GM23338 (cell line): ENCODE measurements around the gene MAPK8IP2.
"Not testable (repeated sequence)": the region's sequence is repeated elsewhere in the genome, so short reads cannot be mapped to it uniquely, and the experiment has no call there.

ENCODE experiments used
- CREB1 ChIP-seq: fragments of 250-450 bp; sonication (Bioruptor Pico); IDR thresholded peaks from 2 replicates; pipeline ENCODE4 v1.5.0; 2020; ENCODE audit warnings: low read depth, mild to moderate bottlenecking, moderate library complexity
- CTCF ChIP-seq, 2 experiments: fragments of 200-600 bp in 1 of 2; sonication (generic) in 1 of 2; conservative IDR thresholded peaks; 2 replicates each; pipeline versions ENCODE4 v1.5.1 to v1.6.1; 2016 to 2017; ENCODE audit warnings: antibody characterized with exemption in 2 of 2, low read depth in 2 of 2, mild to moderate bottlenecking in 2 of 2, moderate library complexity in 1 of 2
- EZH2 ChIP-seq: fragments of 200-600 bp; sonication (generic); IDR thresholded peaks from one replicate; pipeline ENCODE4 v1.8.0; 2017; ENCODE audit warnings: antibody characterized with exemption, mild to moderate bottlenecking, low read depth; ENCODE audit not compliant: unreplicated experiment
- EZH2phosphoT487 ChIP-seq: fragments of 200-600 bp; sonication (generic); IDR thresholded peaks from one replicate; pipeline ENCODE4 v1.8.1; 2018; ENCODE audit warnings: antibody characterized with exemption; ENCODE audit not compliant: unreplicated experiment
- JUNB ChIP-seq: IDR thresholded peaks from one replicate; pipeline ENCODE4 v1.6.1; 2016; ENCODE audit warnings: antibody characterized with exemption; ENCODE audit not compliant: unreplicated experiment
- NANOG ChIP-seq: IDR thresholded peaks from 2 replicates; pipeline ENCODE4 v1.6.1; 2016; ENCODE audit warnings: antibody characterized with exemption, borderline replicate concordance
- POLR2AphosphoS5 ChIP-seq: IDR thresholded peaks from 2 replicates; pipeline ENCODE4 v1.6.1; 2016; ENCODE audit warnings: antibody characterized with exemption, low read depth
- STAT1 ChIP-seq: IDR thresholded peaks from one replicate; pipeline ENCODE4 v1.6.1; 2016; ENCODE audit warnings: antibody characterized with exemption; ENCODE audit not compliant: unreplicated experiment
- ZNF114 ChIP-seq: fragments of 250-450 bp; sonication (Bioruptor Pico); IDR thresholded peaks from 2 replicates; pipeline ENCODE4 v1.5.0; 2020; ENCODE audit warnings: mild to moderate bottlenecking, moderate library complexity
- ZNF462 ChIP-seq: fragments of 250-450 bp; sonication (Bioruptor Pico); IDR thresholded peaks from 2 replicates; pipeline ENCODE4 v1.5.0; 2020; ENCODE audit warnings: mild to moderate bottlenecking, moderate library complexity
- TF ChIP-seq, protein P1 (sequence below): IDR thresholded peaks from one replicate; pipeline ENCODE4 v1.6.1; 2018; ENCODE audit warnings: antibody characterized with exemption; ENCODE audit not compliant: unreplicated experiment
- TF ChIP-seq, protein P2 (sequence below): IDR thresholded peaks from 2 replicates; pipeline ENCODE4 v1.6.1; 2016; ENCODE audit warnings: antibody characterized with exemption

DNA sequence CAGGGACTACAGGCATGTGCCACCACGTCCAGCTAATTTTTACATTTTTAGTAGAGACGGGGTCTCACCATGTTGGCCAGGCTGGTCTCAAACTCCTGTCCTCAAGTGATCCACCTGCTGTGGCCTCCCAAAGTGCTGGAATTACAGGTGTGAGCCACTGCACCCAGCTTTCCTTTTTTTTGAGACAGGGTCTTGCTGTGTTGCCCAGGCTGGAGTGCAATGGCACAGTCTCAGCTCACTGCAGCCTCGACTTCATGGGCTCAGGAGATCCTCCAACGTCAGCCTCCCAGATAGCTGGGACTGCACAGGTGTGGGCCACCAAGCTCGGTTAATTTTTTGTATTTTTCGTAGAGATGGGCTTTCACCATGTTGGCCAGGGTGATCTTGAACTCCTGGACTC is 54.1 kb downstream of the MAPK8IP2 start:
- TF ChIP-seq CTCF (conservative IDR thresholded peaks at IDR 0.05; ENCODE audit: low read depth in 2 of 2); JUNB; CREB1 (CRISPR knock-in tag); POLR2AphosphoS5; NANOG; EZH2phosphoT487; EZH2; STAT1; ZNF462 (CRISPR knock-in tag); ZNF114 (CRISPR knock-in tag): not testable (repeated sequence)
- TF ChIP-seq, protein P1, sequence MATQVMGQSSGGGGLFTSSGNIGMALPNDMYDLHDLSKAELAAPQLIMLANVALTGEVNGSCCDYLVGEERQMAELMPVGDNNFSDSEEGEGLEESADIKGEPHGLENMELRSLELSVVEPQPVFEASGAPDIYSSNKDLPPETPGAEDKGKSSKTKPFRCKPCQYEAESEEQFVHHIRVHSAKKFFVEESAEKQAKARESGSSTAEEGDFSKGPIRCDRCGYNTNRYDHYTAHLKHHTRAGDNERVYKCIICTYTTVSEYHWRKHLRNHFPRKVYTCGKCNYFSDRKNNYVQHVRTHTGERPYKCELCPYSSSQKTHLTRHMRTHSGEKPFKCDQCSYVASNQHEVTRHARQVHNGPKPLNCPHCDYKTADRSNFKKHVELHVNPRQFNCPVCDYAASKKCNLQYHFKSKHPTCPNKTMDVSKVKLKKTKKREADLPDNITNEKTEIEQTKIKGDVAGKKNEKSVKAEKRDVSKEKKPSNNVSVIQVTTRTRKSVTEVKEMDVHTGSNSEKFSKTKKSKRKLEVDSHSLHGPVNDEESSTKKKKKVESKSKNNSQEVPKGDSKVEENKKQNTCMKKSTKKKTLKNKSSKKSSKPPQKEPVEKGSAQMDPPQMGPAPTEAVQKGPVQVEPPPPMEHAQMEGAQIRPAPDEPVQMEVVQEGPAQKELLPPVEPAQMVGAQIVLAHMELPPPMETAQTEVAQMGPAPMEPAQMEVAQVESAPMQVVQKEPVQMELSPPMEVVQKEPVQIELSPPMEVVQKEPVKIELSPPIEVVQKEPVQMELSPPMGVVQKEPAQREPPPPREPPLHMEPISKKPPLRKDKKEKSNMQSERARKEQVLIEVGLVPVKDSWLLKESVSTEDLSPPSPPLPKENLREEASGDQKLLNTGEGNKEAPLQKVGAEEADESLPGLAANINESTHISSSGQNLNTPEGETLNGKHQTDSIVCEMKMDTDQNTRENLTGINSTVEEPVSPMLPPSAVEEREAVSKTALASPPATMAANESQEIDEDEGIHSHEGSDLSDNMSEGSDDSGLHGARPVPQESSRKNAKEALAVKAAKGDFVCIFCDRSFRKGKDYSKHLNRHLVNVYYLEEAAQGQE: not testable (repeated sequence)
- TF ChIP-seq, protein P2, sequence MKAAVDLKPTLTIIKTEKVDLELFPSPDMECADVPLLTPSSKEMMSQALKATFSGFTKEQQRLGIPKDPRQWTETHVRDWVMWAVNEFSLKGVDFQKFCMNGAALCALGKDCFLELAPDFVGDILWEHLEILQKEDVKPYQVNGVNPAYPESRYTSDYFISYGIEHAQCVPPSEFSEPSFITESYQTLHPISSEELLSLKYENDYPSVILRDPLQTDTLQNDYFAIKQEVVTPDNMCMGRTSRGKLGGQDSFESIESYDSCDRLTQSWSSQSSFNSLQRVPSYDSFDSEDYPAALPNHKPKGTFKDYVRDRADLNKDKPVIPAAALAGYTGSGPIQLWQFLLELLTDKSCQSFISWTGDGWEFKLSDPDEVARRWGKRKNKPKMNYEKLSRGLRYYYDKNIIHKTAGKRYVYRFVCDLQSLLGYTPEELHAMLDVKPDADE: not testable (repeated sequence)
